GM23338 (cell line): ENCODE data around the gene KRT74. TPM values are rescaled to one million over a fixed set of nuclear protein-coding genes. Genes with fewer than 3 reads are reported as not detected.

Source experiments
- ATAC-seq: fragments of 200-7000 bp; cut with Tn5 transposase; 3 replicates; pipeline ENCODE4 v1.9.1; 2020
- DNase-seq: peaks from one replicate; pipeline ENCODE4 v3.0.0-alpha.2; 2015; ENCODE audit warnings: low spot score
- H2AFZ ChIP-seq: fragments of 200-600 bp; sonication (generic); 2 replicates; pipeline ENCODE4 v1.8.0; 2016; ENCODE audit warnings: antibody characterized with exemption, mild to moderate bottlenecking, moderate library complexity
- H3F3A ChIP-seq: fragments of 200-600 bp; sonication (generic); replicated peaks from 2 replicates; pipeline ENCODE4 v1.8.0; 2017; ENCODE audit warnings: antibody characterized with exemption, mixed run types, low read depth
- H3K27ac ChIP-seq: fragments of 200-600 bp; sonication (generic); 2 replicates; pipeline ENCODE4 v1.6.1; 2016; ENCODE audit warnings: low read depth
- H3K27me3 ChIP-seq: fragments of 200-600 bp; sonication (generic); 2 replicates; pipeline ENCODE4 v1.8.0; 2016; ENCODE audit warnings: mild to moderate bottlenecking, mixed run types, moderate library complexity; ENCODE audit not compliant: insufficient read depth
- H3K36me3 ChIP-seq: fragments of 200-600 bp; sonication (generic); 2 replicates; pipeline ENCODE4 v1.8.0; 2016; ENCODE audit warnings: mild to moderate bottlenecking; ENCODE audit not compliant: insufficient read depth
- H3K4me1 ChIP-seq: fragments of 200-600 bp; sonication (generic); 2 replicates; pipeline ENCODE4 v1.8.0; 2016; ENCODE audit warnings: mild to moderate bottlenecking, moderate library complexity; ENCODE audit not compliant: insufficient read depth
- H3K4me2 ChIP-seq: fragments of 200-600 bp; sonication (generic); 2 replicates; pipeline ENCODE4 v1.7.1; 2017; ENCODE audit warnings: mixed run types
- H3K4me3 ChIP-seq: fragments of 200-600 bp; sonication (generic); 2 replicates; pipeline ENCODE4 v1.6.1; 2016; ENCODE audit warnings: mixed run types
- H3K79me2 ChIP-seq: fragments of 200-600 bp; sonication (generic); replicated peaks from 2 replicates; pipeline ENCODE4 v1.8.0; 2017; ENCODE audit warnings: mild to moderate bottlenecking; ENCODE audit not compliant: insufficient read depth
- H3K9me2 ChIP-seq: fragments of 200-600 bp; sonication (generic); 2 replicates; pipeline ENCODE4 v1.8.0; 2017; ENCODE audit not compliant: insufficient read depth
- H4K20me1 ChIP-seq: fragments of 200-600 bp; sonication (generic); replicated peaks from 2 replicates; pipeline ENCODE4 v1.8.0; 2017; ENCODE audit warnings: mild to moderate bottlenecking; ENCODE audit not compliant: insufficient read depth
- H3K27ac Mint-ChIP-seq: 2 replicates; pipeline ENCODE4 v1.8.0; 2020; ENCODE audit warnings: inconsistent platforms, mild to moderate bottlenecking, moderate library complexity, mixed read lengths
- H3K27me3 Mint-ChIP-seq: 3 replicates; pipeline ENCODE4 v1.8.0; 2022; ENCODE audit warnings: low read depth, mild to moderate bottlenecking, moderate library complexity, mixed read lengths, inconsistent platforms; ENCODE audit not compliant: insufficient read depth, poor library complexity
- H3K36me3 Mint-ChIP-seq: 3 replicates; pipeline ENCODE4 v1.8.0; 2021; ENCODE audit warnings: low read depth, mild to moderate bottlenecking, inconsistent platforms, moderate library complexity, mixed read lengths
- H3K4me1 Mint-ChIP-seq: 3 replicates; pipeline ENCODE4 v1.8.0; 2020; ENCODE audit warnings: mild to moderate bottlenecking, inconsistent platforms, mixed read lengths
- H3K4me3 Mint-ChIP-seq: 3 replicates; pipeline ENCODE4 v1.8.0; 2021; ENCODE audit warnings: moderate library complexity, mild to moderate bottlenecking, inconsistent platforms, mixed read lengths
- H3K9me3 Mint-ChIP-seq: 3 replicates; pipeline ENCODE4 v1.8.0; 2020; ENCODE audit warnings: moderate library complexity, mild to moderate bottlenecking, inconsistent platforms, mixed read lengths
- CREB1 ChIP-seq: fragments of 250-450 bp; sonication (Bioruptor Pico); IDR thresholded peaks from 2 replicates; pipeline ENCODE4 v1.5.0; 2020; ENCODE audit warnings: low read depth, mild to moderate bottlenecking, moderate library complexity
- STAT1 ChIP-seq: IDR thresholded peaks from one replicate; pipeline ENCODE4 v1.6.1; 2016; ENCODE audit warnings: antibody characterized with exemption; ENCODE audit not compliant: unreplicated experiment
- ZNF114 ChIP-seq: fragments of 250-450 bp; sonication (Bioruptor Pico); IDR thresholded peaks from 2 replicates; pipeline ENCODE4 v1.5.0; 2020; ENCODE audit warnings: mild to moderate bottlenecking, moderate library complexity
- ZNF462 ChIP-seq: fragments of 250-450 bp; sonication (Bioruptor Pico); IDR thresholded peaks from 2 replicates; pipeline ENCODE4 v1.5.0; 2020; ENCODE audit warnings: mild to moderate bottlenecking, moderate library complexity
- polyA plus RNA-seq: library from polyadenylated mRNA; unstranded; fragments of >200 nt; fragmentation: Nextera tagmentation; extraction: Ambion mirVana; gene quantifications from 2 replicates; pipeline ENCODE4 v1.2.1, GENCODE V29; 2016
- total RNA-seq: library from RNA; depleted of rRNA; stranded (reverse); fragments of >200 nt; shearing (Covaris generic); gene quantifications from 2 replicates; pipeline ENCODE4 v1.2.3, GENCODE V29; 2014
- TF ChIP-seq, protein P1 (sequence below): IDR thresholded peaks from one replicate; pipeline ENCODE4 v1.6.1; 2018; ENCODE audit warnings: antibody characterized with exemption; ENCODE audit not compliant: unreplicated experiment

The KRT74 gene
- total and polyA plus RNA-seq, 2 experiments from 2014 or later = not detected

DNA sequence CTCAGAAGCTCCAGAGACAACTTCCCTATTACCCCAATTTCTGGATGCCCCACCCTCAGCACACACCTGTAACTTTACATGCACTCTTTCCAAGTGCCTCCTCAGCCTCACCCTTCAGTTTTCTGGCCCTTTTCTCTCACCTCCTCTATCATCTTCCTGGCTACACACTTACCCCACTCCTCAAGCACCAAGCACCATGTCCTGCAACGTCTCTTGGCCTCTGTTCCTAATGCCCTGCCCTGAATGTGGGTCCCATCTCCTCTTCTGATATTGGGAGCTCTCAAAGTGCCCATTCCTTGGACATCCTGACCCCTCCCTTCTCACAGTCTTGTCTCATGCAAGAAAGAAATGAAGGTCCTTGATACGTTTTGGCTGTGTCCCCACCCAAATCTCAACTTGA, 26.4 kb upstream of the KRT74 start (continued):
- TF ChIP-seq ZNF462 (CRISPR knock-in tag) = no peak
- TF ChIP-seq STAT1 = no peak
- no peak for TF ChIP-seq CREB1 (CRISPR knock-in tag)
- TF ChIP-seq, protein P1, sequence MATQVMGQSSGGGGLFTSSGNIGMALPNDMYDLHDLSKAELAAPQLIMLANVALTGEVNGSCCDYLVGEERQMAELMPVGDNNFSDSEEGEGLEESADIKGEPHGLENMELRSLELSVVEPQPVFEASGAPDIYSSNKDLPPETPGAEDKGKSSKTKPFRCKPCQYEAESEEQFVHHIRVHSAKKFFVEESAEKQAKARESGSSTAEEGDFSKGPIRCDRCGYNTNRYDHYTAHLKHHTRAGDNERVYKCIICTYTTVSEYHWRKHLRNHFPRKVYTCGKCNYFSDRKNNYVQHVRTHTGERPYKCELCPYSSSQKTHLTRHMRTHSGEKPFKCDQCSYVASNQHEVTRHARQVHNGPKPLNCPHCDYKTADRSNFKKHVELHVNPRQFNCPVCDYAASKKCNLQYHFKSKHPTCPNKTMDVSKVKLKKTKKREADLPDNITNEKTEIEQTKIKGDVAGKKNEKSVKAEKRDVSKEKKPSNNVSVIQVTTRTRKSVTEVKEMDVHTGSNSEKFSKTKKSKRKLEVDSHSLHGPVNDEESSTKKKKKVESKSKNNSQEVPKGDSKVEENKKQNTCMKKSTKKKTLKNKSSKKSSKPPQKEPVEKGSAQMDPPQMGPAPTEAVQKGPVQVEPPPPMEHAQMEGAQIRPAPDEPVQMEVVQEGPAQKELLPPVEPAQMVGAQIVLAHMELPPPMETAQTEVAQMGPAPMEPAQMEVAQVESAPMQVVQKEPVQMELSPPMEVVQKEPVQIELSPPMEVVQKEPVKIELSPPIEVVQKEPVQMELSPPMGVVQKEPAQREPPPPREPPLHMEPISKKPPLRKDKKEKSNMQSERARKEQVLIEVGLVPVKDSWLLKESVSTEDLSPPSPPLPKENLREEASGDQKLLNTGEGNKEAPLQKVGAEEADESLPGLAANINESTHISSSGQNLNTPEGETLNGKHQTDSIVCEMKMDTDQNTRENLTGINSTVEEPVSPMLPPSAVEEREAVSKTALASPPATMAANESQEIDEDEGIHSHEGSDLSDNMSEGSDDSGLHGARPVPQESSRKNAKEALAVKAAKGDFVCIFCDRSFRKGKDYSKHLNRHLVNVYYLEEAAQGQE = no peak
- no peak for TF ChIP-seq ZNF114 (CRISPR knock-in tag)

- Histone ChIP-seq H3K36me3 (no peaks in the 10 kb centered on the region), H3K79me2 (no peaks in the 10 kb centered on the region), H3K4me2 (no peak overlapping the region), H3K9me2 (no peaks in the 10 kb centered on the region), H3K4me1 (no peaks in the 10 kb centered on the region), H3F3A (no peaks in the 10 kb centered on the region), H2AFZ (no peak overlapping the region), H4K20me1 (no peaks in the 10 kb centered on the region), H3K27ac (no peak overlapping the region), H3K4me3 (no peak overlapping the region), H3K27me3 (peaks cover 24% of the 10 kb centered on the region)
- no peaks in the 10 kb centered on the region; the same call in 2 of the 3 replicates for H3K9me3 Mint-ChIP-seq
- no peak overlapping the region for H3K27ac Mint-ChIP-seq
- H3K4me3 Mint-ChIP-seq = no peak overlapping the region
- no peak for DNase-seq
- no peaks in the 10 kb centered on the region for H3K4me1 Mint-ChIP-seq
- no peak for ATAC-seq
- H3K36me3 Mint-ChIP-seq = no peaks in the 10 kb centered on the region
- peaks cover 12% of the 10 kb centered on the region for H3K27me3 Mint-ChIP-seq
- TF ChIP-seq ZNF462 (CRISPR knock-in tag) = no peak
These were observed 25.3 kb upstream of the KRT74 start for GRCh38 chr12:52598966-52599365.
